Measurements from ENCODE around the gene GLIS1. TPM values are rescaled to one million over a fixed set of nuclear protein-coding genes. Genes with fewer than 3 reads are reported as not detected.

The GLIS1 gene
- total RNA-seq, 2 donors from 2014 or later, result 0.16 TPM; not detected in 1

- no peak overlapping the region for H3K9ac ChIP-seq (ENCODE audit: low read depth in 2 of 2, low read length in 2 of 2)
- no peaks in the 10 kb centered on the region for H3K27me3 ChIP-seq
- no peaks in the 10 kb centered on the region for H3K36me3 ChIP-seq
- no peak overlapping the region for H3K27ac ChIP-seq
- no peaks in the 10 kb centered on the region for H3K4me1 ChIP-seq
- H3K9me3 ChIP-seq, result no peaks in the 10 kb centered on the region
- H3K4me3 ChIP-seq, result no peak overlapping the region
- intact Hi-C loops (cut with DNase I), result no loop called here
- no peak for DNase-seq
- no peak for TF ChIP-seq CTCF (IDR thresholded peaks at IDR 0.05)
These were observed 98.3 kb downstream of the GLIS1 start for GRCh38 chr1:53640701-53641075.

- Histone ChIP-seq H3K4me1 (no peaks in the 10 kb centered on the region), H3K4me3 (no peak overlapping the region), H3K9ac (ENCODE audit: low read depth in 2 of 2, low read length in 2 of 2) (no peak overlapping the region), H3K9me3 (no peaks in the 10 kb centered on the region), H3K27ac (no peak overlapping the region), H3K36me3 (no peaks in the 10 kb centered on the region), H3K27me3 (no peaks in the 10 kb centered on the region)
- no peak for DNase-seq
- TF ChIP-seq CTCF (IDR thresholded peaks at IDR 0.05), result no peak
- intact Hi-C loops (cut with DNase I), result no loop called here
These were observed 98.8 kb downstream of the GLIS1 start for GRCh38 chr1:53639996-53640700.

GRCh38 chr1:53639251-53639763 lies 99.7 kb downstream of the GLIS1 start:
- Histone ChIP-seq H3K4me3 (no peak overlapping the region), H3K9ac (ENCODE audit: low read depth in 2 of 2, low read length in 2 of 2) (no peak overlapping the region), H3K36me3 (no peaks in the 10 kb centered on the region), H3K27me3 (no peaks in the 10 kb centered on the region), H3K27ac (no peak overlapping the region), H3K9me3 (no peaks in the 10 kb centered on the region), H3K4me1 (no peaks in the 10 kb centered on the region)
- DNase-seq, result no peak
- intact Hi-C loops (cut with DNase I), result no loop called here
- no peak for TF ChIP-seq CTCF (IDR thresholded peaks at IDR 0.05)

- no peaks in the 10 kb centered on the region for H3K36me3 ChIP-seq
- no peak overlapping the region for H3K27ac ChIP-seq
- no peak for DNase-seq
- TF ChIP-seq CTCF (IDR thresholded peaks at IDR 0.05), result no peak
- intact Hi-C loops (cut with DNase I), result no loop called here
- H3K4me3 ChIP-seq, result no peak overlapping the region
- H3K27me3 ChIP-seq, result no peaks in the 10 kb centered on the region
- no peaks in the 10 kb centered on the region for H3K9me3 ChIP-seq
- no peaks in the 10 kb centered on the region for H3K4me1 ChIP-seq
- no peak overlapping the region for H3K9ac ChIP-seq (ENCODE audit: low read depth in 2 of 2, low read length in 2 of 2)
These were observed 100.5 kb downstream of the GLIS1 start for GRCh38 chr1:53638360-53639035.

- Histone ChIP-seq H3K4me1 (no peaks in the 10 kb centered on the region), H3K36me3 (no peaks in the 10 kb centered on the region), H3K27ac (no peak overlapping the region), H3K27me3 (no peaks in the 10 kb centered on the region), H3K4me3 (no peak overlapping the region), H3K9me3 (no peaks in the 10 kb centered on the region), H3K9ac (ENCODE audit: low read depth in 2 of 2, low read length in 2 of 2) (no peak overlapping the region)
- no peak for TF ChIP-seq CTCF (IDR thresholded peaks at IDR 0.05)
- no peak for DNase-seq
- intact Hi-C loops (cut with DNase I), result no loop called here
These were observed 101.2 kb downstream of the GLIS1 start for GRCh38 chr1:53637511-53638359.
